ENCODE data around the gene PPY.
"Not testable (repeated sequence)": the region's sequence is repeated elsewhere in the genome, so short reads cannot be mapped to it uniquely, and the experiment has no call there.

PPY gene

DNA sequence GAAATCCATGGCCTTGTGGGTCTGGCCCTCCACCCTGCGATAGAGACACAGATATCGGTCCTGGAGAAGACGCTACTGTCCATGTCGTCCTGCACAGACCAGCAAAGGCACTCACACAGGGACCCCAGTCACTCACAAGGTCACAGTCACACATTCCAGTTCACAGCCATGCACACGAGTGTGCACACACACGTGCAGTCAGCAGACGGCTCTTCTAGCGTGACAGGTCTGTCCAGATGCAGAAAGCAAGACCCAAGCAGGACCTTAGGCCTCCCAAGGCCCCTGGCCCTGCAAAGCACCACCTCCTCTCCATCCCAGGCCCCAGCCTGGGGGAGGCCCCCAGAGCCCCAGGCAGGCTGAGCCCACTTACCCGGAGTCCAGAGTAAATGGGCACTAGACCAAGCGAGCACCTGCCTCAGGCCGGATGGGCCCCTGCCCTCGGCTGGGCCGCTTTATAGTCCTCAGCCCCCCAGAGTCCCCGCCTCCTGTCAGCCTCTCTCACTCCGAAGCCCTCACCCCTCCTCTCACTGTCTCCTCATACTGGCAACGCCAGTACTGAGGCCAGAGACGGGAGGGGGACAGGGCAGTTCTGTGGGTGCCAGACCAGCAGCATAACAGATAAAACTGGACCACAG, at the start of gene PPY:
PPY (minus strand) TSS at position 426 of the 635 bp plus-strand sequence. CDS start 822 bp downstream, outside the sequence.
- FAIRE-seq = no peak

DNA sequence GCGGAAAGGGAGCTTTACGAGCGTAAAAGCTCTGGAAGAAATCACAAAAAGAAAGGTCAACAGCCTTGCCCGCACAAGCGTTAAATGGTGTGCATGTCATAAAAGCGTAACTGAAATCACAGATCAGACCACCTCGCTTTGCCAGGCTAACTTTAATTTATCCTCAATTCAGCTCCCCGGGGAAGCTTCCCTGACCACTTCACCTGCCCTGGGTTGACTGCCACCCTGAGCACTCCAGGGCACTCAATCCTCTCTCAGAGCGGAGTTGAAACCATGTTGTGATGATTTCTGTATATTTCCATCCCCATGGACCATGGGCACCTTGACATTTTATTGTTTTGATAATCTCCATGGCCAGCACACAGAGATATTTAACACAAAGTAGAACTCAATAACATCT, 46.0 kb upstream of the PPY start:
- FAIRE-seq = no peak

DNA sequence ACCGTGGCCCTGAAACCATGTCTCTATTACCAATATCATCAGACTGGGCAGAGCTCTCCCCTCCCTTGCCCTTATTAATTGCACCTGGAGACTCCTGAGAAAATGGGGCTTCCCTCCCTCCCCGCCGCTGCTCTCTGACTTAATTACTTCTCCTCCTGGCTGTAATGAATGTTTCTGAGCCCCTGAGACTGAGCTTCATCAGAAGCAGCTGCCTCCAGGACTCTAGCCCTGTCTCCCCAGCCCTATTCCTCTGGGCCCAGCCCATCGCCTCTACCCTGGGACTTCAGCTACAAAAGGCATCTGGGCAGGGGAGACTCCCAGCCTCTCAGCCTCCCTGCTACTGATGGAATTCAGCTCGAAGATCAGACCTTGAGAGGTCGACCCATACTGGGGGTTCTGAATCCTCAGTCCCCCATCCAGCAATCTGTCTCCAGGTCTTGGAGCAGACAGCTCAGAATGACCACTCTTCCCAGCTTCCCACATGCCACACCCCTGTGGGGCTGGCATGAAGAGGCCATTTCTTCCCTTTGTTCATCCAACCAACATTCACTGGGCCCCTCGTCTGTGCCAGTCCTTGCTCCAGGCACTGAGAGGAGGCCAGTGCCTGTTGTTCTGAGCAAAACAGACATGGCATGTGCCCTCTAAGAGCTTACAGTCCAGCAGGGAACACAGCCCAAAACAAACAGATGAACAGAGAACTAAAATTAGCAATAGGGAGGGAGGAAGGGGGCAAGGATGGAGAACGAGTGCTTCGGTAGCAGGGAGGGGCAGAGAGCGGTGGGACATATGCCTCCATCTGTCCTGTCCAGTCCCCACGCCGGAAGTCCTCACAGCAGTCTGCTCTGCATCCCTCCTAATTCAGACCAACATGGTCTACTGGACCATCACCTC, 45.1 kb upstream of the PPY start:
- FAIRE-seq = no peak

DNA sequence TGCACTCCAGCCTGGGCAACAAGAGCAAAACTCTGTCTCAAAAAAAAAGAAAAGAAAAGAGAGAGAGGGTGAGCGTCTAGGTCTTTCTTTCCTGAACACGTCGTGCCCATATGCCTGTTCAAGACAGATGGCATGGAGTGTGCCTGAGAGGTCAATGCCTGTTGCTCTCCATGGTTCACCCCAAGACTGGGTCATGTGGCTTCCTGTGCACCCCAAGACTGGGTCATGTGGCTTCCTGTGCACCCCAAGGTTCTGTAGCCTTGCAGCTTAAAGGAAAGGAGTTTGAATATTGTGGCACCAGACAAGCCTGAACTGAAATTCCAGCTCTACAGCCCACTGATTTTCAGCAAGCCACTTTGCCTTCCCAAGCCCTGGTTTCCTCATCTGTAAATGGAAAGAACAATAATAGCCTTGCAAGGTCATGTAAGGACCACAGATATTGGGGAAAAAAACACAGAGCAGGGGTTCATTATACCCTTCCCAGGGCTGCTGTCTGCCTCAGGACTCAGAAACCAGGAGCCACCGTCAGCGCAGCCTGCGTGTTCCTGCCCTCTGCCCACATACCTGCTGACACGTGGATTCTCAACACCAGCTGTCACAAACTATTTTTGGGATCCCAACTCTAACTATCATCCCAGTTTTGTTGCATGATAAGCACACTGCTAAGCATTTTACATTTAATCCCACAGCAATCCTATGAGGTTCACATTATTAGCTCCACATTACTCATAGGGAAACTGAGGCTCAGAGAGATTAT, 44.1 kb upstream of the PPY start:
- no peak for FAIRE-seq

DNA sequence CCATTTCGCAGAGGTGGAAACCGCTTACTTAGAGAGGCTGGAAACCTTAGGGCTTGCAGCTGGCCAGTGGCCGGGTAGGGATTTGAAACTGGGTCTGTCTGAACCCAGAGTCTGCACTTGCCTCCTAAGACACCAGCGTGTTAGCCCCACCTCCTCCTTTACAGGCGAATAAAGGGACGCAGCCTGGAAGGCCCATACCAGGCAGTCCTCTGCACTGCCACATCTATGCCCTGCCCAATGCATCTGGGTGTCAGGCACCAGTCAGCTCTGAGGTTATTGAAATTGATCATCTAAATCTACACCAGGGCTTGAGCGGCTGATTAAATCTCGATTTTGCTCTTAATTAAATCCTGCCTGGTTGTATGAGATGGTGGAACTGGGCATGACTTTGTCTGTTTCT, 42.2 kb upstream of the PPY start:
- FAIRE-seq = no peak

GRCh38 chr17:43983515-43984411, 41.5 kb upstream of the PPY start:
- no peak for FAIRE-seq

DNA sequence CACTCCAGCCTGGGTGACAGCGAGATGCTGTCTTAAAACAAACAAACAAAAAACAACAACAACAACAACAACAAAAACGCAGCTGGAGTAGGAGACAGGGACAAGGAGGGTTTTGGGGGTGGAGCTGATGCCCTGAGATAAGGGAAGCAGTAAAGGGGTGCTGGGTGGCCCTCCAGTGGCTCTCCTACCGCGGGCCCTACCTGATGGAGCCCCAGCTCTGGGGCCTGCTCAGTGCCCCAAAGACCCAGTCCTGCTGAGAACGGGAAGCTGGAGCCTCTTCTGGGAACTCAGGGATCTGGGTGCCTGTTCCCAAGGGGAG, 40.9 kb upstream of the PPY start:
- FAIRE-seq = no peak

GRCh38 chr17:43982171-43982570, 39.9 kb upstream of the PPY start:
- FAIRE-seq = no peak

DNA sequence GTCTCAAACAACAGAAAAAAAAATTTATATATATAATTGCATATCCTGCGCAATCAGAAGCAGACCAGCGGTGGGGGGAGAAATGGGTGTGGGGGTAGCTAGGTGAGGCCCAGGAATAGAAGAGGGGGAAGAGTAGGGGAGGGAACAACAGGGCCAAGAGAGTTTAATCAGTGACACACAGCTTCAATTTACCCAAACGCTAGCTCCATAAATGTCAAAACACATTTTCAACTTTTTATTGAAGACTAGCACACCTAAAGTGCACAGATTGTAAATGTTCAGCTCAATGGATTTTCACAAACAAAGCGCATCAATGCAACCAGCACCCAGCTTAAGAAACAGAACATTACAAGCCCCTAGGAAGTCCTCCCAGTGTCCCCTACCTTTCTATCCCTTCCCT, 37.4 kb upstream of the PPY start:
- FAIRE-seq = no peak

DNA sequence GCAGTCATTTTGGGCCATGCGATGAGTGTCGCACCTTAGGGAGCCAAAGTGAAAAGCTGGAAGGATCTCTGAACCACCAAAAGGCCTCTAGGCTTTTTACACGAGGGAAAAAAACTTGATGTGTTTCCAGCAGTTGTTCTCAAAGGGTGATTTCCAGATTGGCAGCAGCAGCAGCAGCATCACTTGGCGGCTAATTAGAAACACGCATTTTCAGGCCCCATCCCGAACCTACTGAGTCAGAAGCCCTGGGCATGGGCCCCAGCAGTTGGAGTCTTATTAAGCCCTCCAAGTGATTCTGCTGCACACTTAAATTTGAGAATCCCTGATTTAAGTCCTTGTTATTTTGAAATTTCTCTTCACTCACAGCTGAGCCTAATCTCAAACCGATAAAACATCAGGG, 36.7 kb upstream of the PPY start:
- FAIRE-seq = no peak

GRCh38 chr17:43978078-43978477, 35.8 kb upstream of the PPY start:
- no peak for FAIRE-seq

DNA sequence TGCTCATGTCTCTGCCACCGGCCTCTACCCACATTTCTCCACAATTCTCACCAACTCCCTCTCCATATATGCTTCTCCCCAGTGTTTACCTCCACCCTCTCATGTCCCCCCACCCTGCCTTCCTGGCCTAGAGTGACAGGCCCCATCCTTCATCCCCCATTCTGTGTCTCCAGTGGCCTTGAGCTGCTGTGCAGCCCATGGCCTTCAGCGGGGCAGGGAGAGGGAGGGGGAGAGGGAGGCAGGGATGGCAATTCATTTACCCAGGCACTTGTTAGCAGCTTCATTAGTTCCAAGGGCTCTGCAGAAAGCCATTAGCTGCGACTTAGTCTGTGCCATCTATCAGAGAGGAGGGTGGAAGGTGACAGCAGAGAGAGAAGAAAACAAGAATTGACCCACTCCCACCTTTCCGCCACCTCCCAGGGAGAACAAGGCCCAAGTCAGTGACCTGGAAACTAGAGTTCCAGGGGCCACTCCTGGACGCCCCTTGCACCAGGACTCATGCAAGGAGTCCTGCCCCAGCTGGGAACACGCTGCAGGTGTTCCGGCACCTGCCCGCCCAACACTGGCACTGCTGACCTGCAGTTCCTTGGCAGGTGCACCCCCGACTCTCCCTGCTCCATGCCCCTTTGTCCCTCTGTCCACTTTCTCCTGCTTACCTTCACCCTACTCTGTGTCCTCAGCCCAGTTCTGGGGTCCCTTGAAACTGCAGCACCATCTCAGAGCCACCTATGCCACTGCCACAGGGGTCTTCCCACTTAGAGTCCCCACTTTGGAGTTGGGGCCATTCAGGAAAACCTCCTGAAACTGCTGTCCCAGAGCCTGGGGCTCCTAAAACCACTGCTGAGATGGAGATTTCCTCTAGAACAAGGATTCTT, 34.9 kb upstream of the PPY start:
- no peak for FAIRE-seq

GRCh38 chr17:43975898-43976297, 33.6 kb upstream of the PPY start:
- no peak for FAIRE-seq

DNA sequence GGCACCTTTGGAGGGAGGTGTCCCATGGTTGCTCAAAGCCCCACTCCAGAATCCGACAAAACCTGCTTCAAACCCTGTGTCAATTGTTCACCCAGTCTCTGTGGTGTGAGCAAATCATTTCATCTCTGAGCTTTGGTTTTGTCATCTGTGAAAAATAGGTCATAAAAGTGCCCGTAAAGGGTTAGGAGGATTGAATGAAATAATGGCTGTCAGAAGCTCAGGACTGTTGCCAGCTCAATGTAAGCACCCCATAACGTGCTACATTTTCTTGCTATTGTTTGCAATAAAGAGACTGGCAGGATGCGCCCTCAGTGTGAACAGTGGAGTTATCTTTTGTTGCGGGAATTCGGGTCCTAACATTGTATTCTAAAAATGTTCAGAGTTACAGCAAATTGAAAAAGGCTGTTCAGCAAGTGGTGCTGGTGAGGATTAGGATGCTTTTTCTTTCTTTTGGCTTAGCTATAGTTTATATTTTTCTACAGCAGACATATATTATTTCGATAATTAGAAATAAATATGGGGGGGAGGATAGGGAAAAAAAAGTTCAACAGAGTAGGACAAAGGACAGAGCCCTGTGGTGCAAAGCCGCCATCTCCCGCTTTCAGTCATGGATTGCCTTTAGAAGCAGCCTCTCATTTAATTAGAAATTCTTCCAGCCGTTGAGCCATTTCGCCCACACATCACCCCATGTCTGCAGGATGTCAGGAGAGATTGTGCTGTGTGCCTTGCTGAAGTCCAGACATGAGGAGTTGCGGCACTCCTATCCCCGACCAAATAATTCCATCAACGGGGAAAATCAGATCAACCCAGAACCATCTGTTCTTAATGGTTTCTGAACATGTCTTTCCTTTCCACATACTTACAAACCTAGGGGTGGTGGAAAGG, 32.3 kb upstream of the PPY start:
- no peak for FAIRE-seq

DNA sequence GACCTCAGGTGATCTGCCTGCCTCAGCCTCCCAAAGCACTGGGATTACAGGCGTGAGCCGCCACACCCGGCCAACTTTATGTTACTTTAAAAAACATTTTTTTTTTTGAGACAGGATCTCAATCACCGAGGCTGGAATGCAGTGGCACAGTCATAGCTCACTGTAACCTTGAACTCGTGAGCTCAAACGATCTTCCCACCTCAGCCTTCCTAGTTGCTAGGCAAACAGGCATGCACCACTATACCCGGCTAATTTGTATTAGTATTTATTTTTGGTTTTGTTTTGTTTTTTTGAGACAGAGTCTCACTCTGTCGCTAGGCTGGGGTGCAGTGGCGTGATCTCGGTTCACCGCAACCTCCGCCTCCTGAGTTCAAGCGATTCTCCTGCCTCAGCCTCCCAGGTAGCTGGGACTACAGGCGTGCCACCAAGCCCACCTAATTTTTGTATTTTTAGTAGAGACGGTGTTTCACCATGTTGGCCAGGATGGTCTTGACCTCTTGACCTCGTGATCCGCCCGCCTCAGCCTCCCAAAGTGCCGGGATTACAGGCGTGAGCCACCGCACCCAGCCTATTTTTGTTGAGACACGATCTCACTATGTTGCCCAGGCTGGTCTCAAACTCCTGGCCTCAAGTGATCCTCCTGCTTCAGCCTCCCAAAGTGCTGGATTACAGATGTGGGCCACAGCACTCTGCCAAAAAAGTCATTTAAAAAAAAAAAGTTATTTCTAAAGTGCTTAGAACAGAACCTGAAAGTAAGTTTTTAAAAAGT, 30.4 kb upstream of the PPY start:
- FAIRE-seq = not testable (repeated sequence)

GRCh38 chr17:43971436-43971835, 29.2 kb upstream of the PPY start:
- FAIRE-seq = not testable (repeated sequence)

DNA sequence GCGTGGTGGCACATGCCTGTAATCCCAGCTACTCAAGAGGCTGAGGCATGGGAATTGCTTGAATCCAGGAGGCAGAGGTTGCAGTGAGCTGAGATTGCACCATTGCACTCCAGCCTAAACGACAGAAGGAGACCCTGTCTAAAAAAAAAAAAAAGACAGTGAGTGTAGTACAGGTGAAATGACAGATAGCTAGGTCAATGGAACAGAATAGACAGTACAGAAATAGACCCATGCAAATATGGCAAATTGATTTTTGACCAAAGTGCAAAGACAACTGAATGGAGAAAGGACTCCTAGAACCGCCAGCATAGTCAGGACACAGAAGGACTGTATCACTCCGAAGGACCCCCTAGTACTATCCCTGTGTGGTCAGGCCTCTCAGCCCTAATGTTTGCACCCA, 28.1 kb upstream of the PPY start:
- no peak for FAIRE-seq

DNA sequence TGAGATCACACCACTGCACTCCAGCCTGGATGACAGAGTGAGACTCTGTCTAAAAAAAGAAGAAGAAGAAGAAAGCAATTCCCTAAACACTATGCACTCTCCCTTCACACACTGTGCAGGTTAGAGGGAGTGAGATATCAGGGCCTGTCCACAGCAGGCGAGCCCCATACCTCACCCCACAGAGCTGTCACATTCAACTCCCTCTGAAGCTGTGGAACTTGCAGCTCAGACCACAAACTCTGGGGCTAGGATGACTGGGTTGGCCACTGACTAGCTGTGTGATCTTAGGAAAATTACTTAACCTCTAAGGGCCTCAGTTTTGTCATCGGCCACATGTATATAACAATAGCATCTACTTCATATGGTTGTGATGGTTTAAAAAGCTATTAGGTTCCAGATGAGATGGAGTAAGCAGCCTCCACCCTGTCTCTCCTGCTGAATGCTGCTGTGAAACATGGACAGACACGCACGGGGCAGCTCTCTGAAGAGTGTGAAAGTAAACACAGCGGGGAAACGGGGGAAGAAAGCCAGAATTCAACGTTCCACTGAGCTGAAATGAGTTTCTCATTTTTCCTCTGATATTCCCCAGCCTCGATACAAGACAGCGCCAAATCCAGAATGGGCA, 25.1 kb upstream of the PPY start:
- FAIRE-seq = no peak

- FAIRE-seq = no peak
Observed at GRCh38 chr17:43966276-43966675, 24.0 kb upstream of the PPY start.
